Mucosa of descending colon (tissue), 3 donors: ENCODE data around the gene LRCH1. TPM values are rescaled to one million over a fixed set of nuclear protein-coding genes. Genes with fewer than 3 reads are reported as not detected.

Experiments used
- ATAC-seq: fragments of 200-7000 bp; cut with Tn5 transposase; one replicate; pipeline ENCODE4 v1.9.1; 2020; ENCODE audit warnings: mild to moderate bottlenecking, moderate library complexity
- DNase-seq, 3 donors: peaks; one replicate each; pipeline ENCODE4 v3.0.0-alpha.2; 2020
- H3K36me3 ChIP-seq: fragments of 200-600 bp; one replicate; pipeline ENCODE4 v1.8.0; 2021; ENCODE audit warnings: low read depth, mild to moderate bottlenecking
- H3K4me1 ChIP-seq: fragments of 200-600 bp; one replicate; pipeline ENCODE4 v1.8.0; 2021; ENCODE audit warnings: low read depth, mild to moderate bottlenecking
- H3K4me3 ChIP-seq: fragments of 200-600 bp; one replicate; pipeline ENCODE4 v1.8.0; 2021; ENCODE audit warnings: mild to moderate bottlenecking
- H3K9me3 ChIP-seq: fragments of 200-600 bp; one replicate; pipeline ENCODE4 v1.8.0; 2021; ENCODE audit warnings: mild to moderate bottlenecking
- CTCF ChIP-seq: fragments of 200-600 bp; IDR thresholded peaks from one replicate; pipeline ENCODE4 v1.8.0; 2022; ENCODE audit warnings: antibody characterized with exemption, mild to moderate bottlenecking
- intact Hi-C, 2 donors: fragments of 100-400 bp; cut with DNase I in 1 of 2; cut with micrococcal nuclease in 1 of 2; formaldehyde crosslinking; loops; one replicate each; pipeline versions ENCODE4 v1.11.0 to v1.11.1; 2022; cut with DNase I, micrococcal nuclease
- total RNA-seq, 3 donors: library from RNA; stranded (reverse); fragmentation: NEBNext Ultra II Directional in 2 of 3; extraction: Animal tissue kit (Norgen Biotek cat#: 25700) in 2 of 3; gene quantifications; one replicate each; pipeline versions ENCODE4 v1.2.1 to v1.2.4, GENCODE V29; 2021 to 2023
- donor health status: DM: no; HTN: no; CAD: no; lungs with moderate emphysema.
- donor health status: DM: no; HTN: no; CAD: no.
- donor health status: DM: no; HTN: yes; CAD: no.

Gene LRCH1
- total RNA-seq, 3 donors from 2014 or later = 13.4 to 44.1 (median 16.1) TPM

- Histone ChIP-seq H3K4me1 (no peaks in the 10 kb centered on the region), H3K36me3 (no peaks in the 10 kb centered on the region), H3K4me3 (no peak overlapping the region), H3K9me3 (no peaks in the 10 kb centered on the region)
- intact Hi-C loops = no loop called here
- TF ChIP-seq CTCF = no peak
- no peak for ATAC-seq
- DNase-seq = no peak
These were observed 16.6 kb upstream of the LRCH1 start for GRCh38 chr13:46536341-46536740.

- Histone ChIP-seq H3K4me1 (no peaks in the 10 kb centered on the region), H3K4me3 (no peak overlapping the region), H3K36me3 (no peaks in the 10 kb centered on the region), H3K9me3 (no peaks in the 10 kb centered on the region)
- DNase-seq (no peak), ATAC-seq (no peak)
- no peak for TF ChIP-seq CTCF
- intact Hi-C loops = no loop called here
These were observed 13.7 kb upstream of the LRCH1 start for GRCh38 chr13:46539231-46539630.

- no peaks in the 10 kb centered on the region for H3K4me1 ChIP-seq
- H3K36me3 ChIP-seq = no peaks in the 10 kb centered on the region
- intact Hi-C loops = no loop called here
- H3K4me3 ChIP-seq = no peak overlapping the region
- TF ChIP-seq CTCF = no peak
- ATAC-seq (no peak), DNase-seq (no peak)
- H3K9me3 ChIP-seq = no peaks in the 10 kb centered on the region
These were observed 11.8 kb upstream of the LRCH1 start for GRCh38 chr13:46541210-46541609.

GRCh38 chr13:46542833-46543232 lies 10.1 kb upstream of the LRCH1 start:
- H3K4me3 ChIP-seq = no peak overlapping the region
- intact Hi-C loops = no loop called here
- no peaks in the 10 kb centered on the region for H3K4me1 ChIP-seq
- H3K9me3 ChIP-seq = no peaks in the 10 kb centered on the region
- DNase-seq (no peak), ATAC-seq (no peak)
- no peak for TF ChIP-seq CTCF
- H3K36me3 ChIP-seq = no peaks in the 10 kb centered on the region

- no peak for DNase-seq
- TF ChIP-seq CTCF = no peak
- no peak for ATAC-seq
- Histone ChIP-seq H3K9me3 (no peaks in the 10 kb centered on the region), H3K36me3 (no peaks in the 10 kb centered on the region), H3K4me1 (no peaks in the 10 kb centered on the region), H3K4me3 (no peak overlapping the region)
- intact Hi-C loops = no loop called here
These were observed 9.7 kb upstream of the LRCH1 start for GRCh38 chr13:46543287-46543686.

- intact Hi-C loops = no loop called here
- TF ChIP-seq CTCF = no peak
- ATAC-seq (no peak), DNase-seq (no peak)
- Histone ChIP-seq H3K9me3 (no peaks in the 10 kb centered on the region), H3K4me3 (no peak overlapping the region), H3K4me1 (no peaks in the 10 kb centered on the region), H3K36me3 (no peaks in the 10 kb centered on the region)
These were observed 8.8 kb upstream of the LRCH1 start for GRCh38 chr13:46544208-46544607.
